Limb (tissue), 2 donors: ENCODE measurements around the gene ABLIM3.

Experiments
- DNase-seq, 2 donors: peaks; one replicate each; pipeline ENCODE4 v3.0.0-alpha.2; 2016; ENCODE audit errors: extremely low spot score in 2 of 2

The ABLIM3 gene

DNA sequence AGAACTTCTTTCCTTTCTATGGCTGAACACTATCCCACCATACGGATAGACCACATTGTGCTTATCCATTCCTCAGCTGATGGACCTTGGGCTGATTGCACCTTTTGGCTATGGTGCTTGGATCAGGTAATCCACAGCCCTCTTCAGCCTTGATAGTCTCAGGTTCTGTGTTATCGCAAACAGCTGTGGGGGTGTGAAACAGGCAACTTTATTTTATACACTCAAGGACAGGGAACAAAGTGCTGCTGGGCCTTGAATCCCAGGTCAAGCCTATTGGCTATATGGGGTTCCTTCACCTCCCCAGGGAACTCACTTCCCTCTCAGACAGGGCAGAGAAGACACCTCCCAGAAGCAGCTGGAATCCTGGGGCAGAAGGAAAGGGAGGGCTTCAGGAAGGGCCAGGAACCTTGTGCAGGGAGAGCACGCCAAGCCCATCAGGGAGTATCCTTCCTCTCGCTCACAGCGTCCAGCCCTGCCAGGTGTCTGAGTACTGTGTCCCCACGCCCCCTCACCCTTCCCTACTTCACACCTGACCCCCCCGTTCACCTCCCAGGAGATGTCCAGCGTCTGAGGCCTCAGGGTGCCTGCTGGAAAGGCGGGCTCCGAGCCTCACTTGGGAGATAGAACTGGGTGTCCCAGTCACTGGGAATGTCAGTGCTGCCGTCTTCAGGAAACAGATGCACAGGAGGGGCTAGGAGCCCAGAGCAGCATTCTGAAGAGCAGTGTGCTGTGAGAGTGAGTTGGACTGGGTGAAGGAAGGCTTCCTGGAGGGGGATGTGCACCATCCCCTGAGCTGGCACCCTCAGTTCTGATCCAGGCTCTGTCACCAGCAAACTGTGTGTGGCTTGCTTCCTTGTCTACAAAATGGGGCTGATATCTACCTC is 163.1 kb downstream of the ABLIM3 start:
- no peak for DNase-seq

DNA sequence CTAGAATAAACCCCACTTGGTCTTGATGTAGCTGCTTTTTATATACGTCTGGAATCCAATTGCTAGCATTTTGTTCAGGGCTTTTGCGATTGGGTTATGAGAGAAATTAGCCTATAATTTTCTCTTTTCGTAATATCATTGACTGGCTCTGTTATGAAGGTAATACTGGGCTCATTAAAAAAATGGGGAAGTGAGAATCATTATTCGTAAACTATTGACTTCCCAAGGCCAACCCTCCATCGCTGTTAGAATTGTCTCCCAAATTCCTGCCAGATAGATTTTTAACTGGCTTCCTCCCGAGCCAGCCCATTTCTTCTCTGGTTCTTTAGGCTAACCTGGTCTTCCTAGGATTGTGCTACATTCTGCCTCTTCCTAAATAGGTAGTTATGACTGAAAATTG is 168.1 kb downstream of the ABLIM3 start:
- DNase-seq = no peak
